Muscle of leg (tissue), 11 donors: ENCODE data around the gene GPBAR1. TPM values are rescaled to one million over a fixed set of nuclear protein-coding genes. Genes with fewer than 3 reads are reported as not detected.
A peak's percentile ranks its signal among the peaks of the same experiment; 100 is the strongest.

Experiments used
- DNase-seq: peaks from one replicate; pipeline ENCODE4 v3.0.0; 2013
- H3K27ac ChIP-seq: one replicate; pipeline ENCODE4 v1.5.1; 2013; ENCODE audit warnings: mild to moderate bottlenecking, low read length, control low read depth
- H3K27me3 ChIP-seq: one replicate; pipeline ENCODE4 v1.6.1; 2013; ENCODE audit warnings: low read length; ENCODE audit not compliant: control insufficient read depth, insufficient read depth
- H3K36me3 ChIP-seq: one replicate; pipeline ENCODE4 v1.6.1; 2013; ENCODE audit warnings: low read length; ENCODE audit not compliant: control insufficient read depth, insufficient read depth
- H3K4me1 ChIP-seq: one replicate; pipeline ENCODE4 v1.6.1; 2013; ENCODE audit warnings: low read length; ENCODE audit not compliant: control insufficient read depth, insufficient read depth
- H3K4me3 ChIP-seq: one replicate; pipeline ENCODE4 v1.5.1; 2013; ENCODE audit warnings: low read length, control low read depth
- H3K9me3 ChIP-seq: replicated peaks from 2 replicates; pipeline ENCODE4 v1.6.1; 2013; ENCODE audit warnings: low read depth, low read length; ENCODE audit not compliant: control insufficient read depth
- WGBS: methylation state at CpG from one replicate; pipeline ENCODE4 v1.1.5; 2013; ENCODE audit warnings: missing lambda C conversion rate; ENCODE audit not compliant: insufficient coverage; 5-methylcytosine and 5-hydroxymethylcytosine counted together
- polyA plus RNA-seq, 8 donors: library from polyadenylated mRNA; unstranded; fragments of 120-200 nt; gene quantifications; one replicate each; pipeline versions ENCODE4 v1.2.1 to v1.2.3, GENCODE V29; 2013; ENCODE audit warnings: inconsistent platforms in 1 of 8, low replicate concordance in 1 of 8; ENCODE audit not compliant: insufficient read length in 8 of 8, insufficient read depth in 1 of 8
- total RNA-seq: library from RNA; stranded (reverse); fragments of 120-200 nt; gene quantifications from one replicate; pipeline ENCODE4 v1.2.4, GENCODE V29; 2013

The GPBAR1 gene
- total and polyA plus RNA-seq, 9 donors = 1.3 to 5.7 (median 2.6) TPM

DNA sequence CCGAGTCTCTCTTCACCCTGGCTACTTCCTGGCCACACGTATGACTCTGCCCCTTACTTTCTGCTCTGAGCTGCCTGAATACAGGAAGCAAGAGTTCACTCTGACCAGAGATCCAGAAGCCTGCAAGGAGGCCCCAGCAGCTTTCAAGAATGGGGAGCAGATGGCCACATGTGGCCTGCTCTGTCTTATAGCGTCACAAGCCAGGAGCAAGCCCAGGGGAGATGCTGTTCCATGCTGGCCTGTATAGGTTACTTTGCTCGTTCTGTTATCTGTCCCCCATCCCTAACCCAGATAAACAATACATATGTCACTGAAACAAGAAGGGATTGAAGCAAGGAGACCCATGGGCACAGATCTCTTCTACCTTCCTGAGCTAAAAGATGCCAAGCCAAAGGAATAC, 13.8 kb downstream of the GPBAR1 start:
- no peak overlapping the region for H3K27ac ChIP-seq
- peaks cover 23% of the 10 kb centered on the region for H3K4me1 ChIP-seq
- WGBS = 79% methylated on average over 2 of the region's 4 CpGs

DNA sequence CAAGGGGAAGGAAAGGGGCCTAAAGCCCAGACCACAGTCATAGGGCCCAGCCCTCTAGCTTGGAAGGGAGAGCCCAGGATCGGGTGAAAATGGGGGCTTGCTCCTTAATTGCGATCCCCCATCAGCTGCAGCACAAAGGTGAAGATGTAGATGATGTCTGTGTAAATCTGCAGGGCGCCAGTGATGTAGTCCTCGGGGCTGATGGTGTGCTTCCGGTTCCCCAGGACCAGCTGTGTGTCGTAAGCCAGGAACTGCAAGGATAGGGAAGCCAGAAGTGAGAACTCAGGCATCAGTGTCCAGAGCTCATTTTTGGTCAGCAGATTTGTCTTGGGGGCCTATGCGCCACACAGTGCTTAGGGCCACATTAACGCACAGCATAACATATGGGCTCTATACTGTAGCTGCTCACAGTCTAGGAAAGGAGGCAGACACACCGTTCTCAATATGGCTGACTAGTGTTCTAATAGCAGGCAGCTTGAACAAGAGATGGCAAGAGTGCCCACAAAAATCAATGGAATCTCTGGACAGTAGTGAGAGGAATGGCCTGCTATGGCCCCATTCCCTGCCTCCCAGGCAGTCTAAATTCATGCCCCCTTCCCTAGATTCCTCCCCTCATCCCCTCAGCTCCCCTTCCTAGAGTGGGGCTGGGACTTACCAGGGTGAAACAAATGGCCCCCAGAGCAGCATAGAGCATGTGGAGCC, 14.7 kb downstream of the GPBAR1 start:
- DNase-seq = no peak
- Histone ChIP-seq H3K9me3 (no peaks in the 10 kb centered on the region), H3K4me3 (no peak overlapping the region), H3K27ac (no peak overlapping the region), H3K4me1 (peaks cover 23% of the 10 kb centered on the region), H3K36me3 (peaks cover 78% of the 10 kb centered on the region), H3K27me3 (no peaks in the 10 kb centered on the region)
- 85% methylated on average over 9 of the region's 9 CpGs for WGBS

More for the DNA sequence above, 13.8 kb downstream of the GPBAR1 start:
- H3K27me3 ChIP-seq = no peaks in the 10 kb centered on the region
- no peaks in the 10 kb centered on the region for H3K9me3 ChIP-seq
- no peak overlapping the region for H3K4me3 ChIP-seq
- peaks cover 69% of the 10 kb centered on the region for H3K36me3 ChIP-seq
- DNase-seq = no peak

DNA sequence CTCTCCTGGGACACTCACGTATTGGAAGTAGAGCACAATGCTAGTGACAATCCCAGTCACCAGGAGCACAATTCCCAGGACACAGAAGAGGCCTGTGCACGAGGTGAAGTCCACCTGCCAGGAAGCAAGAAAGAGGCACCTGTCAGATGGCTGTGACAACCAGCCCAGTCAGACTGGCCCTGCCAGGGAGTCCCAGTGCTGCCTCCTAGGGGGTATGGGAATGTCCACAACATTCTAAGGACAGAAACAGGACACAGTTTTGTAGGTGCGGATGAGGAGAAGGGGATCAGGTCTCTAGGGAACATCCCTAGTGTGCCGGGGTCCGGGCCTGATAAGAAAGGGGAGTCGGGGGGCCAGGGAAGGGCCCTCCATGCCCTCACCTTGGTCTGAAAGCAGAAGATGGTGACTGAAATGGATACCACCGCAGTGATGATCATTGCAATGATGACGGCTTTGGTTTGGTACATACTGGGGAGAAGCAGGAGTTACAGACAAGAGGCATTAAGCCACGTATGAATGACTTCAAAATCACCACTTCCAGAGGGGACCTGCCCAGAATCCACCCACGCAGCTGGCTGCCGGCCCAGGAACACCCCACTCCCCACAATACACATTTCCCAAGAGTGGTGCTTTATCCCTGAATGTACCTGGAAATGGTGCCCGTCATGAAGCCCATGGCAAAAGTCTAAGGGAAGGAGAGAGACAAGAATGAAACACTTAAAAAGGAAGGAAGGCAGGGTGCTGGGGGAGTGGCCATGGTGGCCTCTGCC, 16.4 kb downstream of the GPBAR1 start:
- H3K27me3 ChIP-seq = no peaks in the 10 kb centered on the region
- WGBS = 81% methylated on average over 7 of the region's 12 CpGs
- H3K36me3 ChIP-seq = peaks cover 89% of the 10 kb centered on the region
- H3K27ac ChIP-seq = no peak overlapping the region
- no peaks in the 10 kb centered on the region for H3K9me3 ChIP-seq
- DNase-seq = no peak
- no peak overlapping the region for H3K4me3 ChIP-seq
- H3K4me1 ChIP-seq = peaks cover 20% of the 10 kb centered on the region

DNA sequence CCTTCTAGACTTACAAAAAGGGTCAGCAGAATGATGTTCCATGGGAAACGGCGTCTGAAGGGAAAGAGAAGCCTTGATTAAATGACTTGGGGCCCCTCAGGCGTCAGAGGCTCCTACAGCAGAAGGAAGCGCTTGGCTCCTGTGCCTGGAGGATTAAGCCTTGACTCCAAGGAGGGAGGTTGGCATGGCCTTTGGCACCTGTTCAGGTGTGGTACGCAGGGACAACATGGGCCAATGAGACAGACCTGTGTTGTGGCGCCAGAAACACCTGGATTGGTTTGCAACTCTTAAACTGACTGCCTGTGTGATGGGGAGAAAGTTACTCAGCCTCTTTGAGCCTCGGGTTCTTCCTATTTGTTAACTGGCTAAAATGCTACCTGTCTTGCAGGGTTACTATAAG, 17.1 kb downstream of the GPBAR1 start:
- WGBS = 79% methylated on average over 5 of the region's 7 CpGs

DNA sequence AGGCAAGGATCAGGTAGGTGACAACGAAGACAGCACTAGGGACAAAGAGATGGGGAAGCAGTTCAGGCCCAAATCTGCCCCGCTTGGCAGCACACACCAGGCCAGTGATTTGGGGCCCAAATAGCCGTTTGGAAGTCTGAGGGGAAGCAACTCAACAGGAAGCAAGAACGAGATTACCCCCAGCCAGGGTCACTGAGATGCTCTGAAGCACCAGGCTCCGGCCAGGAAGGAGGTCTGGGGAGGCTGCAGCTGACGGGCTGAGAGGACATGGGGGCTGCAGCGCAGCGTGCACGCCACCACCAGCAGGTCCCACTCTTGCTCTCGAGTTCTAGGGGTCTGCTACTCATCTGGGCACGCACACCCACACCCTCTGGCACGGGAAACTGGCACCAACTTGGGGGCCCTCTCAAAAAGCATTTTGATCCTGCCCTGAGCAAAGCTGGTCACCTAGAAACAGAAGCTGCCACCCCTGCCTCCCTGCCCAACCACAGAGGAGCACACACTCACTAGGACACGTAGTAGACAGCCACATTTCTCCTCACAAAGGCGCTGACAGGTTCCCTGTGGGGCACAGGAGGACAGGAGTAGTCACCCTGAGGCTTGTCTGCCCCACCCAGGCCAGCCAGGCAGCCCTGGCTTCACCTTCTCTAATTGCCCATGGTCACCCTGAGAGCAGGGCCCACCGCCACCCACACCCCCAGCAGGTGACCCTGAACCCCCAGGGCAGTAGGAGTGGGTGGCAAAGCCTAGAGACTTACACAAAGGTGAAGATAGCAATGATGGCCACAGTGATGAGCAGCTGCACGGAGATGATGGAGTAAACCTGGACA, 17.9 kb downstream of the GPBAR1 start:
- no peak overlapping the region for H3K4me3 ChIP-seq
- DNase-seq = no peak
- WGBS = 79% methylated on average over 15 of the region's 16 CpGs
- no peaks in the 10 kb centered on the region for H3K27me3 ChIP-seq
- H3K9me3 ChIP-seq = no peaks in the 10 kb centered on the region
- no peak overlapping the region for H3K27ac ChIP-seq
- peaks cover 25% of the 10 kb centered on the region for H3K4me1 ChIP-seq
- peaks cover 86% of the 10 kb centered on the region for H3K36me3 ChIP-seq

More for the DNA sequence above, 17.1 kb downstream of the GPBAR1 start:
- no peak overlapping the region for H3K27ac ChIP-seq
- no peaks in the 10 kb centered on the region for H3K9me3 ChIP-seq
- DNase-seq = no peak
- H3K4me3 ChIP-seq = no peak overlapping the region
- peaks cover 89% of the 10 kb centered on the region for H3K36me3 ChIP-seq
- H3K27me3 ChIP-seq = no peaks in the 10 kb centered on the region
- peaks cover 20% of the 10 kb centered on the region for H3K4me1 ChIP-seq

DNA sequence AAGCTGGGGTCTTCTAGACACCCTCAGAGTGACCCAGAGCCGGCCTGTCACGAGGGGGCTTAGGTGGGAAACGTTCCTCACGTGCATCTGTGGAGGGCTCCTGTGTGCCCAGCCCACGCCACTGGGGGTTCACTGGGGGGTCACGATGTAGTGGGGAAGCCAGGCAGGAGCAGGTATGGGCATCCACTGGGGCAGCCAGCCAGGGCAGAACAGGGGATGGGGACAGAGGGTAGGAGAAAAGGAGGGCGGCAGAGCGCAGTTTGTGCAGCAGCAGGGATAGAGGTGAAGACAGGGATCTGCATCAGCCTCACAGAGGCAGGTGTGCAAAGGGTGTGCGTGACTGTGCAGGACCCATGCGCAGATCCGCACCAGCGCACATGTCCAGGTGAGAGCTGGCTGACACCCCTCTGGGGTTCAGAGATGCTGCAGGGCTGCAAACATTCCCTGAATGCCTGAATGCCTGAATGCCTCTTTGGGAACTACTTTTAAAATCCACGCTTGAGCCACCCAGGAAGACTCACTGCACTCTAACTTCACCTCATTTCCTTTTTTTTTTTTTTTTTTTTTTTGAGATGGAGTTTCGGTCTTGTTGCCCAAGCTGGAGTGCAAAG, 19.6 kb downstream of the GPBAR1 start:
- H3K36me3 ChIP-seq = peaks cover 70% of the 10 kb centered on the region
- 95% methylated on average over 13 of the region's 14 CpGs for WGBS
- no peak overlapping the region for H3K4me3 ChIP-seq
- no peak overlapping the region for H3K27ac ChIP-seq
- H3K9me3 ChIP-seq = no peaks in the 10 kb centered on the region
- peaks cover 41% of the 10 kb centered on the region for H3K4me1 ChIP-seq
- DNase-seq = no peak
- no peaks in the 10 kb centered on the region for H3K27me3 ChIP-seq

DNA sequence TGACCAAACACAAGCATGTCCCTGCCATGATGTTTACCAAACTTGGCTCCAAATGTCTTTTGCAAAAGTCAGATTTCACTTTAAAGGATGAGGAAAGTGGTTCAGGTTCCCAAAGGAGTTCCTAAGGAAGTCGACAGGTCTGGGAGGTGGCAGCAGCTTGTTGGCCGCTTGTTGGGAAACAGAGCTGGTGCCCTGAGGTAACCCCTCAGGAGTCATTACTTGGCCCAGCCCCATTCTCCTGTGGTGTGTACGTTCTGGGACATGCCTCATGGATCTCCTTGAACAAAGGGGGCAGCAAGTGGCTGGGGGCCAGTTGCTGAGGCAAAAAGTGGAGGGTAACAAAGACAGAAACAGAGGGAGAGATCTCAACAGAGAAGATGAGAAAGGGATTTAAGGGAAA, 20.6 kb downstream of the GPBAR1 start:
- Histone ChIP-seq H3K4me3 (no peak overlapping the region), H3K9me3 (no peaks in the 10 kb centered on the region), H3K27me3 (no peaks in the 10 kb centered on the region), H3K4me1 (peaks cover 51% of the 10 kb centered on the region), H3K36me3 (peaks cover 59% of the 10 kb centered on the region), H3K27ac (peak overlapping the region; percentile 92)
- no peak for DNase-seq
- 84% methylated on average over 3 of the region's 3 CpGs for WGBS

DNA sequence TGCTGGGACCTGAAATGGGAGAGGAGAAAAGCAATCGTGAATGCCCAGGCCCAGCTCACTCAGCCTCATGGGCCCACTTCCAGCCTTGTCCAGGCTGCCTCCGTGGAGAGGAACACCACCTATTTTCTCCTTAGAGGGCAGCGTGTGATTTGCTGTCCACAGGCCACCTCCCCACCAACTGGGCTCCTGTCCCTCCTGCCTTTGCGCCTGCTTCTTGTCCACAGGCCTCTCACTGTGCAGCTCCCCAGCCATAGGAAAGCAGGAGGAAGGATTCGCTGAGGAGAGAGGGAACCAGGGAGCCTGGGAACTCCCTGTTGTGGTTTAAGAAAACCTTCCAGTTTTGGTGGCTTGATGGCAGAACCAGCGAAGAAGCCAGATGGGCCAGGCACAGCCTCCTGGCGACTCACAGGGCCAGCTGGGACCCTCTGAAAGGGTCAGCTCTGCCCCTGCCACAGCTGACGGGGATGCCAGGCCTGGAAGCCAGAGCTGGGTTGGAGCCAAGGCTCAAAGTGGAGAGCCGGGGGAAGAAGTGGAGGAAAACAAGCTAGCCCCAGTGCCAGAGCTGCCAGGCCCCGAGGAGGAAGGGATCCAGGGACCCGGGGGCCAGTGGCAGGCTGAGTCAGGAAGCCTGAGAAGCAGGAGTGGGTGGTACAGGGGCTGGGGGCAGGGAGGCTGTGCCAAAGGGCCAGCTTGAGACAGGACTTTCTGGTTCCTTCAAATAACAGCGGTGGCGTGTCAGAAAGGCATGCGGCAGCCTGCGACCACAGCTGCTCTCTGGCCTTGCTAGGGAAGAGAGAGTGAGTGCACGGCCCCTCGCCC, 21.6 kb downstream of the GPBAR1 start:
- DNase-seq = peak; percentile 66
- H3K4me3 ChIP-seq = no peak overlapping the region

DNA sequence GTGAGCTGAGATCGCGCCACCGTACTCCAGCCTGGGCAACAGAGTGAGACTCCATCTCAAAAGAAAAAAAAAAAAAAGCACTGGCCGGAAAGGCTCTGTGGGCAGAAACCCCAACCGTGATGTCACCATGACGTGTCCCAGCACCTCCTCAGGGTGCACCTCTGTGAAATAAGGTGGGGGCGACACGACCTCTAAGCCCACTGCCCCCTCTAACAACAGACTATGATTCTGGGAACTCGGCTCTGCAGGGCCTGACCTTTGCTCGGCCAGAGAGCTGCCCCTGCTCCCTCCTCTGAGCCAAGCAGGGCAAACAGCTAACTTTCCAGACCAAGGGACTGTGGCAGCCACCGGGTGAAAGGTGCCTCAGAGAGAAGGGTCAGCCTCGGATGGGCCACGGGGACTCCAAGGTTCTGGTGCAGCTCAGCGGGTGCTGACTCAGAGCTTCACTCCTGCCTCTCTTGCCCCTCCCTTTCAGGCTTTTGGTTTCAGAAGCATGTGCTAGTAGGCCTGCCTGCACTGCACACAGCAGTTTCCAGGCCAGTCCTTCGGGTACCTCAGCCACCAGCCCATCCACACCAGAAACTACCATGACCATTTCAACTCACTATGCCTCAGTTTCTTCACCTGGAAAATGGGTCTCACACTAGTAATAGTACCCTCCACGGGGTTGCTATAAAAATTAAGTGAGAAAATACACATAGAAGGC, 23.4 kb downstream of the GPBAR1 start:
- H3K27ac ChIP-seq = peak overlapping the region; percentile 99
- H3K9me3 ChIP-seq = no peaks in the 10 kb centered on the region
- H3K4me3 ChIP-seq = no peak overlapping the region
- peaks cover 34% of the 10 kb centered on the region for H3K36me3 ChIP-seq
- H3K27me3 ChIP-seq = no peaks in the 10 kb centered on the region
- 79% methylated on average over 13 of the region's 16 CpGs for WGBS
- no peak for DNase-seq
- peaks cover 70% of the 10 kb centered on the region for H3K4me1 ChIP-seq

More for the DNA sequence above, 21.6 kb downstream of the GPBAR1 start:
- Histone ChIP-seq H3K4me1 (peaks cover 61% of the 10 kb centered on the region), H3K27me3 (no peaks in the 10 kb centered on the region), H3K36me3 (peaks cover 50% of the 10 kb centered on the region), H3K27ac (peak overlapping the region; percentile 92), H3K9me3 (no peaks in the 10 kb centered on the region)
- 60% methylated on average over 9 of the region's 17 CpGs for WGBS
